Hepatocyte (in vitro differentiated cells): ENCODE measurements around the gene PCGF1.

ENCODE experiments used
- EZH2phosphoT487 ChIP-seq: fragments of 200-600 bp; sonication (generic); IDR thresholded peaks from one replicate; pipeline ENCODE4 v1.6.1; 2018; ENCODE audit warnings: antibody characterized with exemption, mild to moderate bottlenecking, low read depth, moderate library complexity; ENCODE audit not compliant: unreplicated experiment, severe bottlenecking
- TF ChIP-seq, protein P1 (sequence below): fragments of 200-600 bp; sonication (generic); IDR thresholded peaks from 2 replicates; pipeline ENCODE4 v1.5.1; 2016; ENCODE audit warnings: antibody characterized with exemption, mild to moderate bottlenecking; ENCODE audit not compliant: poor library complexity

- TF ChIP-seq, protein P1, sequence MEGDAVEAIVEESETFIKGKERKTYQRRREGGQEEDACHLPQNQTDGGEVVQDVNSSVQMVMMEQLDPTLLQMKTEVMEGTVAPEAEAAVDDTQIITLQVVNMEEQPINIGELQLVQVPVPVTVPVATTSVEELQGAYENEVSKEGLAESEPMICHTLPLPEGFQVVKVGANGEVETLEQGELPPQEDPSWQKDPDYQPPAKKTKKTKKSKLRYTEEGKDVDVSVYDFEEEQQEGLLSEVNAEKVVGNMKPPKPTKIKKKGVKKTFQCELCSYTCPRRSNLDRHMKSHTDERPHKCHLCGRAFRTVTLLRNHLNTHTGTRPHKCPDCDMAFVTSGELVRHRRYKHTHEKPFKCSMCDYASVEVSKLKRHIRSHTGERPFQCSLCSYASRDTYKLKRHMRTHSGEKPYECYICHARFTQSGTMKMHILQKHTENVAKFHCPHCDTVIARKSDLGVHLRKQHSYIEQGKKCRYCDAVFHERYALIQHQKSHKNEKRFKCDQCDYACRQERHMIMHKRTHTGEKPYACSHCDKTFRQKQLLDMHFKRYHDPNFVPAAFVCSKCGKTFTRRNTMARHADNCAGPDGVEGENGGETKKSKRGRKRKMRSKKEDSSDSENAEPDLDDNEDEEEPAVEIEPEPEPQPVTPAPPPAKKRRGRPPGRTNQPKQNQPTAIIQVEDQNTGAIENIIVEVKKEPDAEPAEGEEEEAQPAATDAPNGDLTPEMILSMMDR = no peak
- TF ChIP-seq EZH2phosphoT487 = no peak
These were observed 5.3 kb downstream of the PCGF1 start for GRCh38 chr2:74502147-74502719.
